ENCODE measurements around the gene MYLK4. TPM values are rescaled to one million over a fixed set of nuclear protein-coding genes. Genes with fewer than 3 reads are reported as not detected.

The MYLK4 gene
- total and polyA plus RNA-seq, 2 donors (not counting 3 experiments of a cell fraction or from before 2014, with no cell fraction given), result 0.41 to 0.62 TPM

- FAIRE-seq, result no peak
- CTCF ChIA-PET, result interaction anchor here (1.5 to 3.1 kb wide), 4 partner anchors 17 to 168 kb away, joined by 3 to 54 read pairs (median 10); partner anchors contain the start of genes SERPINB9 and WRNIP1
- intact Hi-C loops (cut with micrococcal nuclease), result loop anchor here (5.0 kb wide), 1 partner anchor 442 kb away; the partner anchor contains the start of gene TUBB2B
Observed at GRCh38 chr6:2784930-2785329, 34.2 kb upstream of the MYLK4 start.

More at GRCh38 chr6:2784930-2785329, 34.2 kb upstream of the MYLK4 start:
- Histone ChIP-seq H3K4me3 (replicated peaks in 1 of 3; ENCODE audit: insufficient read depth in 1 of 3, low read depth in 1 of 3, low read length in 3 of 3) (no peak overlapping the region), H3K36me3 (ENCODE audit: control insufficient read depth in 2 of 2, extremely low read depth in 1 of 2, insufficient read depth in 2 of 2, low read length in 2 of 2) (peaks cover 0 to 18% of the 10 kb centered on the region in 2 experiments), H3K9me1 (replicated peaks; ENCODE audit: control insufficient read depth, extremely low read depth, insufficient read depth, low read length) (no peaks in the 10 kb centered on the region), H3K27me3 (ENCODE audit: control insufficient read depth in 2 of 2, insufficient read depth in 2 of 2, low read length in 2 of 2) (no peaks in the 10 kb centered on the region), H3K9me3 (replicated peaks; ENCODE audit: control insufficient read depth, insufficient read depth, low read length) (no peaks in the 10 kb centered on the region), H3K79me2 (ENCODE audit: control insufficient read depth, insufficient read depth, low read length) (peaks cover 25% of the 10 kb centered on the region), H3K4me1 (ENCODE audit: control insufficient read depth, extremely low read depth, insufficient read depth, low read length) (peaks cover 23% of the 10 kb centered on the region), H3K9ac (replicated peaks; ENCODE audit: extremely low read depth, insufficient read depth, low read length) (no peak overlapping the region), H3K27ac (ENCODE audit: insufficient read depth, low read depth, low read length) (peak overlapping the region; percentile 1), H2AFZ (ENCODE audit: low read depth, low read length) (no peak overlapping the region), H4K20me1 (replicated peaks; ENCODE audit: control insufficient read depth, extremely low read depth, insufficient read depth, low read length) (no peaks in the 10 kb centered on the region), H3K4me2 (ENCODE audit: insufficient read depth, low read length) (no peak overlapping the region)
- no peak for DNase-seq (ENCODE audit: low read depth, low spot score)
- BruUV-seq (replicated peaks), result no TSS peak
- POLR2A ChIA-PET, result no interaction called here
- TF ChIP-seq MAX (IDR thresholded peaks at IDR 0.05; ENCODE audit: insufficient read depth, insufficient read length), result no peak
- TF ChIP-seq POLR2AphosphoS5 (IDR thresholded peaks at IDR 0.05; ENCODE audit: insufficient read depth, low read depth, low read length), result no peak
- TF ChIP-seq FOS (IDR thresholded peaks at IDR 0.05; ENCODE audit: borderline replicate concordance, insufficient read depth, low read length), result no peak
- no peak for TF ChIP-seq CTCF (IDR thresholded peaks at IDR 0.05; ENCODE audit: extremely low read depth in 1 of 2, insufficient read depth in 1 of 2, low read depth in 1 of 2, low read length in 2 of 2)
- no peak for TF ChIP-seq POLR2A (IDR thresholded peaks at IDR 0.05; ENCODE audit: low read depth, low read length)
- TF ChIP-seq MYC (IDR thresholded peaks at IDR 0.05; ENCODE audit: low read depth, low read length), result no peak
- no peak for TF ChIP-seq EZH2 (IDR thresholded peaks at IDR 0.05; ENCODE audit: borderline replicate concordance, low read depth, low read length, severe bottlenecking)
- TF ChIP-seq JUN (IDR thresholded peaks at IDR 0.05; ENCODE audit: borderline replicate concordance, insufficient read depth, insufficient read length, low read depth), result no peak
- TF ChIP-seq GATA2 (IDR thresholded peaks at IDR 0.05; ENCODE audit: insufficient read depth, insufficient read length, low read depth, low read length), result no peak
- dilution Hi-C loops (cut with MboI; ENCODE audit: extremely low pct_ligation_motif_present, low sequenced_read_pairs), result no loop called here
